Duodenal mucosa (tissue), 2 donors: ENCODE results near the gene DMBX1.

Source experiments
- H3K27ac ChIP-seq: one replicate; pipeline ENCODE4 v1.7.0; 2013; ENCODE audit warnings: low read depth, low read length
- H3K27me3 ChIP-seq, 2 donors: one replicate each; pipeline ENCODE4 v1.7.0; 2013; ENCODE audit warnings: low read length in 2 of 2, control low read depth in 1 of 2; ENCODE audit not compliant: insufficient read depth in 2 of 2, control insufficient read depth in 1 of 2
- H3K36me3 ChIP-seq, 2 donors: one replicate each; pipeline ENCODE4 v1.7.0; 2013; ENCODE audit warnings: low read length in 2 of 2, control low read depth in 1 of 2; ENCODE audit not compliant: insufficient read depth in 2 of 2, control insufficient read depth in 1 of 2
- H3K4me1 ChIP-seq, 2 donors: one replicate each; pipeline ENCODE4 v1.7.0; 2013; ENCODE audit warnings: low read length in 2 of 2, control low read depth in 1 of 2; ENCODE audit not compliant: insufficient read depth in 2 of 2, control insufficient read depth in 1 of 2
- H3K4me3 ChIP-seq, 2 donors: one replicate each; pipeline ENCODE4 v1.7.0; 2013; ENCODE audit warnings: low read length in 2 of 2, low read depth in 1 of 2
- H3K9ac ChIP-seq, 2 donors: one replicate each; pipeline ENCODE4 v1.7.0; 2013; ENCODE audit warnings: low read length in 2 of 2, low read depth in 1 of 2
- H3K9me3 ChIP-seq, 2 donors: one replicate each; pipeline ENCODE4 v1.7.0; 2013; ENCODE audit warnings: low read length in 2 of 2, control low read depth in 1 of 2; ENCODE audit not compliant: control insufficient read depth in 1 of 2

Gene DMBX1

DNA sequence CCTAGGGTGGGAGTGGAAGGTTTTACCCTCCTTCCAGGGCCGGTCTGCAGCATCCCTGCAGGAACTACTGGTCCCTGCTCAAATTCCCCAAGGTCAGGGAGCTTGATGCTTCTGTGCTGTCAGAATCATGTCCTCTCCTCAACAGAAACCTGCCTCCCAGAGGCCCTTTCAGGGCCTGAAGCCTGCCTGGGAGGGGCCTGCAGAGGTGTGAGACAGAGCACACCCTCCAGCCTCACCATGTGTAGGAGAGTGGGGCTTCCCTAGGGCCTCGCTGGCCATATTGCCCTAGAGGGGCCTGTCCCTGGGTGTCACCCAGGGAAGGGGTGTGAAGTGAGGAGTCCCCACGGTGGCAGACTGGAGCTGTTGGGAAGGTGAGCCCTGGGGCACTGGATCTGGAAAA is 40.7 kb downstream of the DMBX1 start:
- Histone ChIP-seq H3K36me3 (no peaks in the 10 kb centered on the region), H3K4me1 (peaks cover 11 to 19% of the 10 kb centered on the region in 2 donors), H3K4me3 (no peak overlapping the region), H3K9ac (no peak overlapping the region), H3K27ac (no peak overlapping the region), H3K9me3 (no peaks in the 10 kb centered on the region), H3K27me3 (peaks cover 35 to 37% of the 10 kb centered on the region in 2 donors)

GRCh38 chr1:46530791-46531409 is 41.3 kb downstream of the DMBX1 start:
- Histone ChIP-seq H3K36me3 (no peaks in the 10 kb centered on the region), H3K27me3 (peaks cover 35 to 37% of the 10 kb centered on the region in 2 donors), H3K27ac (no peak overlapping the region), H3K9me3 (no peaks in the 10 kb centered on the region), H3K4me3 (no peak overlapping the region), H3K4me1 (peaks cover 11 to 19% of the 10 kb centered on the region in 2 donors), H3K9ac (no peak overlapping the region)

- H3K9me3 ChIP-seq, result no peaks in the 10 kb centered on the region
- H3K4me1 ChIP-seq, result peaks cover 8 to 13% of the 10 kb centered on the region in 2 donors
- no peaks in the 10 kb centered on the region for H3K36me3 ChIP-seq
- H3K27me3 ChIP-seq, result peaks cover 35 to 37% of the 10 kb centered on the region in 2 donors
- no peak overlapping the region for H3K27ac ChIP-seq
- no peak overlapping the region for H3K9ac ChIP-seq
- H3K4me3 ChIP-seq, result no peak overlapping the region
Measured at GRCh38 chr1:46532095-46532494, 42.5 kb downstream of the DMBX1 start.

GRCh38 chr1:46532498-46533178 is 43.0 kb downstream of the DMBX1 start:
- no peaks in the 10 kb centered on the region for H3K36me3 ChIP-seq
- no peak overlapping the region for H3K9ac ChIP-seq
- no peaks in the 10 kb centered on the region for H3K9me3 ChIP-seq
- peak overlapping the region; percentile 4 to 21 for H3K4me3 ChIP-seq
- H3K4me1 ChIP-seq, result peaks cover 2 to 8% of the 10 kb centered on the region in 2 donors
- H3K27ac ChIP-seq, result no peak overlapping the region
- peaks cover 35 to 37% of the 10 kb centered on the region in 2 donors for H3K27me3 ChIP-seq

GRCh38 chr1:46533179-46533864 is 43.7 kb downstream of the DMBX1 start:
- Histone ChIP-seq H3K9me3 (no peaks in the 10 kb centered on the region), H3K27me3 (peaks cover 33 to 35% of the 10 kb centered on the region in 2 donors), H3K4me1 (peaks cover 7% of the 10 kb centered on the region in 2 donors), H3K9ac (peak overlapping the region in 1 of 2 donors; percentile 12), H3K36me3 (no peaks in the 10 kb centered on the region), H3K27ac (no peak overlapping the region), H3K4me3 (peak overlapping the region; percentile 4 to 54)

GRCh38 chr1:46535063-46535462 is 45.4 kb downstream of the DMBX1 start:
- Histone ChIP-seq H3K27ac (no peak overlapping the region), H3K27me3 (peaks cover 22 to 23% of the 10 kb centered on the region in 2 donors), H3K9ac (no peak overlapping the region), H3K36me3 (no peaks in the 10 kb centered on the region), H3K9me3 (no peaks in the 10 kb centered on the region), H3K4me3 (no peak overlapping the region), H3K4me1 (peaks cover 10 to 11% of the 10 kb centered on the region in 2 donors)

DNA sequence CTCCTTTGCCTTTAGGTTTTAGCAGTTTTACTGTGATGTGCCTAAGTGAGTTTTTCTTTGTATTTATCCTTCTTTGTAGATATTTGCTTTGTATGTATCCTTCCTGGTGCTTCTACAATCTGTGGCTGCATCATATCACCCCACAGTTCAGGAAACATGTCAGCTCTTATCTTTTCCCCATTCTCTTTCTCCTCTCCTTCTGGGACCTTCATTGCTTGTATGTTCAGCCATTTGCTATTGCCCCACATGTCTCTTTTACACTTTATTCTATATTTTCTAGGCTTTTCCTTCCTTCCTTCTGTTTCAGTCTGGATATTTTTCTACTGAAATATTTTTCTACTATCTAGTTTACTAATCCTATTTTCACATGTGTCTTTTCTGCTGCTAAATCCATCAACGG is 46.9 kb downstream of the DMBX1 start:
- Histone ChIP-seq H3K9ac (no peak overlapping the region), H3K27me3 (peaks cover 18 to 22% of the 10 kb centered on the region in 2 donors), H3K9me3 (no peaks in the 10 kb centered on the region), H3K4me1 (peaks cover 10 to 11% of the 10 kb centered on the region in 2 donors), H3K36me3 (no peaks in the 10 kb centered on the region), H3K4me3 (no peak overlapping the region), H3K27ac (no peak overlapping the region)

GRCh38 chr1:46537651-46538050 is 48.0 kb downstream of the DMBX1 start:
- Histone ChIP-seq H3K36me3 (no peaks in the 10 kb centered on the region), H3K9me3 (no peaks in the 10 kb centered on the region), H3K4me1 (peaks cover 10 to 11% of the 10 kb centered on the region in 2 donors), H3K4me3 (no peak overlapping the region), H3K27ac (no peak overlapping the region), H3K9ac (no peak overlapping the region), H3K27me3 (peaks cover 15 to 21% of the 10 kb centered on the region in 2 donors)

GRCh38 chr1:46538147-46538546 is 48.5 kb downstream of the DMBX1 start:
- Histone ChIP-seq H3K27me3 (peaks cover 15 to 21% of the 10 kb centered on the region in 2 donors), H3K9me3 (no peaks in the 10 kb centered on the region), H3K27ac (no peak overlapping the region), H3K9ac (no peak overlapping the region), H3K4me3 (no peak overlapping the region), H3K4me1 (peaks cover 10 to 11% of the 10 kb centered on the region in 2 donors), H3K36me3 (no peaks in the 10 kb centered on the region)
